PC-9 (cell line): ENCODE measurements around the gene NR3C1. TPM values are rescaled to one million over a fixed set of nuclear protein-coding genes. Genes with fewer than 3 reads are reported as not detected.

Source experiments
- BruUV-seq: library from RNA; stranded (reverse); fragments of 400-500 nt; replicated peaks from 2 replicates; lab custom pipeline; 2021; lab: Mats Ljungman, UMichigan
- CTCF ChIA-PET: fragments of 300-600 bp; sonication (Branson Sonifier 250); formaldehyde crosslinking; loops from one replicate; lab custom pipeline; 2022; ENCODE audit warnings: antibody characterized with exemption; lab: Charles Lee
- POLR2A ChIA-PET: fragments of 300-600 bp; sonication (Branson Sonifier 250); formaldehyde crosslinking; loops from one replicate; lab custom pipeline; 2022; ENCODE audit warnings: antibody characterized with exemption; ENCODE audit not compliant: unreplicated experiment; lab: Charles Lee
- DNase-seq, 2 experiments: peaks; one replicate each; pipeline versions ENCODE4 v3.0.0 to v3.0.0-alpha.2; 2015 to 2022; ENCODE audit warnings: mixed read lengths in 1 of 2
- H2AFZ ChIP-seq: fragments of 200-600 bp; sonication (generic); 2 replicates; pipeline ENCODE4 v1.8.1; 2017; ENCODE audit warnings: antibody characterized with exemption
- H3F3A ChIP-seq: fragments of 200-600 bp; sonication (generic); 2 replicates; pipeline ENCODE4 v1.8.1; 2017; ENCODE audit warnings: antibody characterized with exemption, mild to moderate bottlenecking, low read depth; ENCODE audit not compliant: insufficient read depth
- H3K27ac ChIP-seq: fragments of 200-600 bp; sonication (generic); 2 replicates; pipeline ENCODE4 v1.6.1; 2016; ENCODE audit warnings: mixed run types
- H3K27me3 ChIP-seq: fragments of 200-600 bp; sonication (generic); 2 replicates; pipeline ENCODE4 v1.6.1; 2016; ENCODE audit warnings: low read depth, mixed run types; ENCODE audit not compliant: insufficient read depth
- H3K36me3 ChIP-seq: fragments of 200-600 bp; sonication (generic); 2 replicates; pipeline ENCODE4 v1.6.1; 2016; ENCODE audit warnings: low read depth, mixed run types
- H3K4me1 ChIP-seq: fragments of 200-600 bp; sonication (generic); replicated peaks from 2 replicates; pipeline ENCODE4 v1.6.1; 2016; ENCODE audit warnings: mixed run types; ENCODE audit not compliant: insufficient read depth
- H3K4me2 ChIP-seq: fragments of 200-600 bp; sonication (generic); 2 replicates; pipeline ENCODE4 v1.6.1; 2017; ENCODE audit warnings: mixed run types
- H3K4me3 ChIP-seq: fragments of 200-600 bp; sonication (generic); 2 replicates; pipeline ENCODE4 v1.6.1; 2016; ENCODE audit warnings: mixed run types
- H3K79me2 ChIP-seq: fragments of 200-600 bp; sonication (generic); 2 replicates; pipeline ENCODE4 v1.6.1; 2017; ENCODE audit warnings: low read depth, mixed run types
- H3K9me2 ChIP-seq: fragments of 200-600 bp; sonication (generic); 2 replicates; pipeline ENCODE4 v1.8.1; 2017; ENCODE audit warnings: mild to moderate bottlenecking; ENCODE audit not compliant: insufficient read depth
- H3K9me3 ChIP-seq: fragments of 200-600 bp; sonication (generic); 2 replicates; pipeline ENCODE4 v1.8.1; 2016; ENCODE audit warnings: low read depth; ENCODE audit not compliant: insufficient read depth
- H4K20me1 ChIP-seq: fragments of 200-600 bp; sonication (generic); 2 replicates; pipeline ENCODE4 v1.8.1; 2017; ENCODE audit not compliant: insufficient read depth
- CTCF ChIP-seq: fragments of 200-600 bp; sonication (generic); conservative IDR thresholded peaks from 2 replicates; pipeline ENCODE4 v1.6.1; 2017; ENCODE audit warnings: mixed run types, antibody characterized with exemption, mild to moderate bottlenecking, moderate library complexity
- EZH2 ChIP-seq: fragments of 200-600 bp; sonication (generic); IDR thresholded peaks from 2 replicates; pipeline ENCODE4 v1.8.0; 2017; ENCODE audit warnings: antibody characterized with exemption, low read depth
- intact Hi-C: fragments of 100-400 bp; cut with micrococcal nuclease; formaldehyde crosslinking; loops from one replicate; pipeline ENCODE4 v1.10.0; 2022; ENCODE audit not compliant: unreplicated experiment
- total RNA-seq: library from RNA; stranded (reverse); gene quantifications from 2 replicates; pipeline ENCODE4 v1.2.3, GENCODE V29; 2021

NR3C1 gene
- total RNA-seq, 1 experiment from 2014 or later = 52.8 TPM

- no peak overlapping the region for H3K4me3 ChIP-seq
- POLR2A ChIA-PET = no interaction called here
- TF ChIP-seq EZH2 (no peak), CTCF (no peak)
- no peak overlapping the region for H2AFZ ChIP-seq
- H3K9me3 ChIP-seq = peaks cover 7% of the 10 kb centered on the region; the same call in 1 of the 2 replicates
- no peaks in the 10 kb centered on the region for H3F3A ChIP-seq
- no TSS peak for BruUV-seq
- H3K36me3 ChIP-seq = no peaks in the 10 kb centered on the region; the same call in 1 of the 2 replicates
- intact Hi-C loops = no loop called here
- H3K27me3 ChIP-seq = no peaks in the 10 kb centered on the region
- no peaks in the 10 kb centered on the region for H3K9me2 ChIP-seq
- CTCF ChIA-PET = no interaction called here
- no peaks in the 10 kb centered on the region for H4K20me1 ChIP-seq
- peaks cover 64% of the 10 kb centered on the region for H3K79me2 ChIP-seq
- no peak overlapping the region for H3K27ac ChIP-seq
- DNase-seq = no peak
- H3K4me2 ChIP-seq = no peak overlapping the region
- no peaks in the 10 kb centered on the region for H3K4me1 ChIP-seq
Observed at GRCh38 chr5:143384865-143385657, 18.4 kb downstream of the NR3C1 start.

- TF ChIP-seq CTCF (no peak), EZH2 (no peak)
- peaks cover 7% of the 10 kb centered on the region; the same call in 1 of the 2 replicates for H3K9me3 ChIP-seq
- no peak overlapping the region for H3K4me3 ChIP-seq
- no peaks in the 10 kb centered on the region for H4K20me1 ChIP-seq
- no peaks in the 10 kb centered on the region for H3K4me1 ChIP-seq
- POLR2A ChIA-PET = no interaction called here
- no peaks in the 10 kb centered on the region for H3K9me2 ChIP-seq
- DNase-seq = no peak
- no peaks in the 10 kb centered on the region; the same call in 1 of the 2 replicates for H3K36me3 ChIP-seq
- CTCF ChIA-PET = no interaction called here
- H3K27ac ChIP-seq = no peak overlapping the region
- no peaks in the 10 kb centered on the region for H3K27me3 ChIP-seq
- intact Hi-C loops = no loop called here
- peaks cover 75% of the 10 kb centered on the region for H3K79me2 ChIP-seq
- no TSS peak for BruUV-seq
- H2AFZ ChIP-seq = no peak overlapping the region
- H3F3A ChIP-seq = no peaks in the 10 kb centered on the region
- H3K4me2 ChIP-seq = no peak overlapping the region
Observed at GRCh38 chr5:143383988-143384387, 19.5 kb downstream of the NR3C1 start.

- H3K36me3 ChIP-seq = no peaks in the 10 kb centered on the region; the same call in 1 of the 2 replicates
- ChIA-PET CTCF (interaction anchor here (0.5 kb wide), 1 partner anchor 363 kb away, joined by 8 read pairs; no protein-coding TSS in a partner anchor), POLR2A (no interaction called here)
Observed at GRCh38 chr5:143379606-143380005, 23.9 kb downstream of the NR3C1 start.

More at GRCh38 chr5:143379606-143380005, 23.9 kb downstream of the NR3C1 start:
- TF ChIP-seq EZH2 = no peak
- DNase-seq = no peak
- Histone ChIP-seq H3F3A (peaks cover 21% of the 10 kb centered on the region; the same call in 1 of the 2 replicates), H3K9me3 (no peaks in the 10 kb centered on the region), H3K4me1 (peaks cover 20% of the 10 kb centered on the region), H4K20me1 (no peaks in the 10 kb centered on the region), H3K9me2 (no peaks in the 10 kb centered on the region), H3K27ac (no peak overlapping the region), H3K27me3 (no peaks in the 10 kb centered on the region), H2AFZ (no peak overlapping the region), H3K4me3 (no peak overlapping the region), H3K4me2 (no peak overlapping the region), H3K79me2 (peaks cover 75% of the 10 kb centered on the region)
- BruUV-seq = no TSS peak
- intact Hi-C loops = no loop called here
